ENCODE results near the gene RPS18. TPM values are rescaled to one million over a fixed set of nuclear protein-coding genes. Genes with fewer than 3 reads are reported as not detected.

The RPS18 gene
- total and polyA plus RNA-seq, 9 of the 15 experiments (the other 6 are each of a cell fraction or from before 2014, with no cell fraction given), result 5,023 to 17,516 (median 8,131) TPM

DNA sequence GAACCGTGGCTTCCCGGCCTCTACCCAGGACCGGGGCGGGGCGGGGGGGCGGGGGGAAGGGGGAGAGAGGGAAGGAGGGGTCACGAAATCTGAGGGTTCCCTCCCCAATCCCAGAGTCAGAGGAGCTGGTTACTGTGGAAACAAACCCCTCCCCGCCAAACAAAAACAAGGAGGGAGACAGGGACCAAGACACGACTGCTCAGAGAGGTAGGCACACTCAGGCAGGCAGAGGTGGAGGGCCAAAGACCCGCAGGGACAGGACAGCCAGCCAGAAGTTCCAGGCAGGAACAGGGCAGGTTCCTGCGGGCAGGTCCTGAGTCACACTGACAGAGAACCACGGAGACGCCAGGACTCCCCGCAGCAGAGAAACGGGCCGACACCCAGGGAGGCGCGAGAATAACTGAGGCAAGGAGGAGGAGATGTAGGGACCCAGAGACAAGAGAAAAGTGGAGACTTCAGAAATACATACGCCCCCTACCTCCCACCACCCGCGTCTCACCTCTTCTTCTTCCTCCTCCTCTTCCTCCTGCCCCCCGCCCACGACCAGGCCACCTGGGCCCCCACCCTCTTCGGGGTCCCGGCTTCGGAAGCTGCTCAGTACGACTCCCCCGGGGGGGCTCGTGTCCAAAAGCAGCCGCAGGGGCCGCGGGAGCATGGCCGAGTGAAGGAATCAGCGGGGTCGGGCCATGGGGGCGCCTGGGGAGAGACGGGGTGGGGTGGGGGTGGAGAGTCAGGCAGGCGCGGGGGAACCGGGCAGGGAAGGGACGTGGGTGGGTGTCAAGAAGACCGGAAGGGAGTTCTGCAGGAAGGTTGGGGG is 26.3 kb downstream of the RPS18 start (continued):
- TF ChIP-seq KLF6 (CRISPR knock-in tag; IDR thresholded peaks at IDR 0.05; ENCODE audit: borderline replicate concordance) (no peak), FOXK2 (conservative IDR thresholded peaks at IDR 0.05 in 1 of 2, IDR thresholded peaks at IDR 0.05 in 1 of 2; ENCODE audit: low read depth in 2 of 2) (peak; percentile 81), ELF1 (tag; IDR thresholded peaks at IDR 0.05) (no peak), KLF13 (tag; IDR thresholded peaks at IDR 0.05; ENCODE audit: borderline replicate concordance, low read depth) (no peak), CEBPB (tag; IDR thresholded peaks at IDR 0.05) (no peak), ZNF699 (CRISPR knock-in tag; IDR thresholded peaks at IDR 0.05; ENCODE audit: insufficient replicate concordance) (no peak), SMAD1 (IDR thresholded peaks at IDR 0.05; ENCODE audit: low read depth, low read length, partially characterized antibody) (no peak), BACH1 (tag; IDR thresholded peaks at IDR 0.05) (no peak), ZFP1 (CRISPR knock-in tag; IDR thresholded peaks at IDR 0.05) (no peak), POLR2AphosphoS5 (IDR thresholded peaks at IDR 0.05; ENCODE audit: control insufficient read depth, insufficient read depth, low read depth, low read length) (peak; percentile 50; the same call in 1 of the 2 replicates), TCF7L2 (IDR thresholded peaks at IDR 0.05; ENCODE audit: low read depth, low read length) (no peak)
- TF ChIP-seq, protein P1, sequence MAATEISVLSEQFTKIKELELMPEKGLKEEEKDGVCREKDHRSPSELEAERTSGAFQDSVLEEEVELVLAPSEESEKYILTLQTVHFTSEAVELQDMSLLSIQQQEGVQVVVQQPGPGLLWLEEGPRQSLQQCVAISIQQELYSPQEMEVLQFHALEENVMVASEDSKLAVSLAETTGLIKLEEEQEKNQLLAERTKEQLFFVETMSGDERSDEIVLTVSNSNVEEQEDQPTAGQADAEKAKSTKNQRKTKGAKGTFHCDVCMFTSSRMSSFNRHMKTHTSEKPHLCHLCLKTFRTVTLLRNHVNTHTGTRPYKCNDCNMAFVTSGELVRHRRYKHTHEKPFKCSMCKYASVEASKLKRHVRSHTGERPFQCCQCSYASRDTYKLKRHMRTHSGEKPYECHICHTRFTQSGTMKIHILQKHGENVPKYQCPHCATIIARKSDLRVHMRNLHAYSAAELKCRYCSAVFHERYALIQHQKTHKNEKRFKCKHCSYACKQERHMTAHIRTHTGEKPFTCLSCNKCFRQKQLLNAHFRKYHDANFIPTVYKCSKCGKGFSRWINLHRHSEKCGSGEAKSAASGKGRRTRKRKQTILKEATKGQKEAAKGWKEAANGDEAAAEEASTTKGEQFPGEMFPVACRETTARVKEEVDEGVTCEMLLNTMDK (IDR thresholded peaks at IDR 0.05; ENCODE audit: borderline replicate concordance, insufficient read depth, low read depth, low read length, poor library complexity, severe bottlenecking), result peak; percentile 55
- TF ChIP-seq, protein P2, sequence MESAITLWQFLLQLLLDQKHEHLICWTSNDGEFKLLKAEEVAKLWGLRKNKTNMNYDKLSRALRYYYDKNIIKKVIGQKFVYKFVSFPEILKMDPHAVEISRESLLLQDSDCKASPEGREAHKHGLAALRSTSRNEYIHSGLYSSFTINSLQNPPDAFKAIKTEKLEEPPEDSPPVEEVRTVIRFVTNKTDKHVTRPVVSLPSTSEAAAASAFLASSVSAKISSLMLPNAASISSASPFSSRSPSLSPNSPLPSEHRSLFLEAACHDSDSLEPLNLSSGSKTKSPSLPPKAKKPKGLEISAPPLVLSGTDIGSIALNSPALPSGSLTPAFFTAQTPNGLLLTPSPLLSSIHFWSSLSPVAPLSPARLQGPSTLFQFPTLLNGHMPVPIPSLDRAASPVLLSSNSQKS (CRISPR knock-in tag; IDR thresholded peaks at IDR 0.05), result no peak
- TF ChIP-seq, protein P3, sequence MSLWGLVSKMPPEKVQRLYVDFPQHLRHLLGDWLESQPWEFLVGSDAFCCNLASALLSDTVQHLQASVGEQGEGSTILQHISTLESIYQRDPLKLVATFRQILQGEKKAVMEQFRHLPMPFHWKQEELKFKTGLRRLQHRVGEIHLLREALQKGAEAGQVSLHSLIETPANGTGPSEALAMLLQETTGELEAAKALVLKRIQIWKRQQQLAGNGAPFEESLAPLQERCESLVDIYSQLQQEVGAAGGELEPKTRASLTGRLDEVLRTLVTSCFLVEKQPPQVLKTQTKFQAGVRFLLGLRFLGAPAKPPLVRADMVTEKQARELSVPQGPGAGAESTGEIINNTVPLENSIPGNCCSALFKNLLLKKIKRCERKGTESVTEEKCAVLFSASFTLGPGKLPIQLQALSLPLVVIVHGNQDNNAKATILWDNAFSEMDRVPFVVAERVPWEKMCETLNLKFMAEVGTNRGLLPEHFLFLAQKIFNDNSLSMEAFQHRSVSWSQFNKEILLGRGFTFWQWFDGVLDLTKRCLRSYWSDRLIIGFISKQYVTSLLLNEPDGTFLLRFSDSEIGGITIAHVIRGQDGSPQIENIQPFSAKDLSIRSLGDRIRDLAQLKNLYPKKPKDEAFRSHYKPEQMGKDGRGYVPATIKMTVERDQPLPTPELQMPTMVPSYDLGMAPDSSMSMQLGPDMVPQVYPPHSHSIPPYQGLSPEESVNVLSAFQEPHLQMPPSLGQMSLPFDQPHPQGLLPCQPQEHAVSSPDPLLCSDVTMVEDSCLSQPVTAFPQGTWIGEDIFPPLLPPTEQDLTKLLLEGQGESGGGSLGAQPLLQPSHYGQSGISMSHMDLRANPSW (CRISPR knock-in tag; IDR thresholded peaks at IDR 0.05), result no peak
- TF ChIP-seq, protein P4, sequence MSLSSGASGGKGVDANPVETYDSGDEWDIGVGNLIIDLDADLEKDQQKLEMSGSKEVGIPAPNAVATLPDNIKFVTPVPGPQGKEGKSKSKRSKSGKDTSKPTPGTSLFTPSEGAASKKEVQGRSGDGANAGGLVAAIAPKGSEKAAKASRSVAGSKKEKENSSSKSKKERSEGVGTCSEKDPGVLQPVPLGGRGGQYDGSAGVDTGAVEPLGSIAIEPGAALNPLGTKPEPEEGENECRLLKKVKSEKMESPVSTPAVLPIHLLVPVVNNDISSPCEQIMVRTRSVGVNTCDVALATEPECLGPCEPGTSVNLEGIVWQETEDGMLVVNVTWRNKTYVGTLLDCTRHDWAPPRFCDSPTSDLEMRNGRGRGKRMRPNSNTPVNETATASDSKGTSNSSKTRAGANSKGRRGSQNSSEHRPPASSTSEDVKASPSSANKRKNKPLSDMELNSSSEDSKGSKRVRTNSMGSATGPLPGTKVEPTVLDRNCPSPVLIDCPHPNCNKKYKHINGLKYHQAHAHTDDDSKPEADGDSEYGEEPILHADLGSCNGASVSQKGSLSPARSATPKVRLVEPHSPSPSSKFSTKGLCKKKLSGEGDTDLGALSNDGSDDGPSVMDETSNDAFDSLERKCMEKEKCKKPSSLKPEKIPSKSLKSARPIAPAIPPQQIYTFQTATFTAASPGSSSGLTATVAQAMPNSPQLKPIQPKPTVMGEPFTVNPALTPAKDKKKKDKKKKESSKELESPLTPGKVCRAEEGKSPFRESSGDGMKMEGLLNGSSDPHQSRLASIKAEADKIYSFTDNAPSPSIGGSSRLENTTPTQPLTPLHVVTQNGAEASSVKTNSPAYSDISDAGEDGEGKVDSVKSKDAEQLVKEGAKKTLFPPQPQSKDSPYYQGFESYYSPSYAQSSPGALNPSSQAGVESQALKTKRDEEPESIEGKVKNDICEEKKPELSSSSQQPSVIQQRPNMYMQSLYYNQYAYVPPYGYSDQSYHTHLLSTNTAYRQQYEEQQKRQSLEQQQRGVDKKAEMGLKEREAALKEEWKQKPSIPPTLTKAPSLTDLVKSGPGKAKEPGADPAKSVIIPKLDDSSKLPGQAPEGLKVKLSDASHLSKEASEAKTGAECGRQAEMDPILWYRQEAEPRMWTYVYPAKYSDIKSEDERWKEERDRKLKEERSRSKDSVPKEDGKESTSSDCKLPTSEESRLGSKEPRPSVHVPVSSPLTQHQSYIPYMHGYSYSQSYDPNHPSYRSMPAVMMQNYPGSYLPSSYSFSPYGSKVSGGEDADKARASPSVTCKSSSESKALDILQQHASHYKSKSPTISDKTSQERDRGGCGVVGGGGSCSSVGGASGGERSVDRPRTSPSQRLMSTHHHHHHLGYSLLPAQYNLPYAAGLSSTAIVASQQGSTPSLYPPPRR (CRISPR knock-in tag; IDR thresholded peaks at IDR 0.05; ENCODE audit: borderline replicate concordance), result peak; percentile 46; the same call in 1 of the 2 replicates

Data from K562 (cell line).